Neural progenitor cell (in vitro differentiated cells): Measurements from ENCODE around the gene LUZP2.
"Not testable (repeated sequence)": the region's sequence is repeated elsewhere in the genome, so short reads cannot be mapped to it uniquely, and the experiment has no call there.

ENCODE experiments used
- EZH2 ChIP-seq: fragments of 200-600 bp; sonication (generic); IDR thresholded peaks from 2 replicates; pipeline ENCODE4 v1.6.1; 2017; ENCODE audit warnings: antibody characterized with exemption, mild to moderate bottlenecking, moderate library complexity
- TF ChIP-seq, protein P1 (sequence below): fragments of 200-600 bp; sonication (generic); IDR thresholded peaks from 2 replicates; pipeline ENCODE4 v1.5.1; 2017; ENCODE audit warnings: antibody characterized with exemption, mild to moderate bottlenecking

DNA sequence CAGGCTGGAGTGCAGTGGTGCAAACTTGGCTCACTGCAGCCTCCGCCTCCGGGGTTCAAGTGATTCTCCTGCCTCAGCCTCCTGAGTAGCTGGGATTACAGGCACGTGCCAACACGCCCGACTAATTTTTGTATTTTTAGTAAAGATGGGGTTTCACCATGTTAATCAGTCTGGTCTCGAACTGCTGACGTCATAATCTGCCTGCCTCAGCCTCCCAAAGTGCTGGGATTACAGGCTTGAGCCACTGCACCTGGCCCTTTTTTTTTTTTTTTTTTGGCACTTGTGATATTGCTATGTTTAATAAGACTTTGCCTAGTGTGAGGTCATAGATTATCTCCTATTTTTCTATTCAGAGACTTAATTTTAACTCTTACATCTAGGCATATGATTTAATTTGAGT is 497.1 kb downstream of the LUZP2 start:
- not testable (repeated sequence) for TF ChIP-seq EZH2
- TF ChIP-seq, protein P1, sequence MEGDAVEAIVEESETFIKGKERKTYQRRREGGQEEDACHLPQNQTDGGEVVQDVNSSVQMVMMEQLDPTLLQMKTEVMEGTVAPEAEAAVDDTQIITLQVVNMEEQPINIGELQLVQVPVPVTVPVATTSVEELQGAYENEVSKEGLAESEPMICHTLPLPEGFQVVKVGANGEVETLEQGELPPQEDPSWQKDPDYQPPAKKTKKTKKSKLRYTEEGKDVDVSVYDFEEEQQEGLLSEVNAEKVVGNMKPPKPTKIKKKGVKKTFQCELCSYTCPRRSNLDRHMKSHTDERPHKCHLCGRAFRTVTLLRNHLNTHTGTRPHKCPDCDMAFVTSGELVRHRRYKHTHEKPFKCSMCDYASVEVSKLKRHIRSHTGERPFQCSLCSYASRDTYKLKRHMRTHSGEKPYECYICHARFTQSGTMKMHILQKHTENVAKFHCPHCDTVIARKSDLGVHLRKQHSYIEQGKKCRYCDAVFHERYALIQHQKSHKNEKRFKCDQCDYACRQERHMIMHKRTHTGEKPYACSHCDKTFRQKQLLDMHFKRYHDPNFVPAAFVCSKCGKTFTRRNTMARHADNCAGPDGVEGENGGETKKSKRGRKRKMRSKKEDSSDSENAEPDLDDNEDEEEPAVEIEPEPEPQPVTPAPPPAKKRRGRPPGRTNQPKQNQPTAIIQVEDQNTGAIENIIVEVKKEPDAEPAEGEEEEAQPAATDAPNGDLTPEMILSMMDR = not testable (repeated sequence)
